Psoas muscle (tissue), 8 donors: ENCODE measurements around the gene SUCLG1. TPM values are rescaled to one million over a fixed set of nuclear protein-coding genes. Genes with fewer than 3 reads are reported as not detected.
A peak's percentile ranks its signal among the peaks of the same experiment; 100 is the strongest.

Experiments used
- ATAC-seq, 4 donors: fragments of 200-7000 bp; cut with Tn5 transposase; one replicate each; pipeline ENCODE4 v1.9.1; 2020; ENCODE audit warnings: moderate library complexity in 3 of 4, mild to moderate bottlenecking in 2 of 4
- DNase-seq, 2 donors: peaks; one replicate each; pipeline ENCODE4 v3.0.0-alpha.2; 2020
- H3K27ac ChIP-seq: fragments of 200-600 bp; one replicate; pipeline ENCODE4 v1.8.0; 2022
- H3K27me3 ChIP-seq, 3 donors: fragments of 200-600 bp in 1 of 3; one replicate each; pipeline versions ENCODE4 v1.6.1 to v1.8.0; 2013 to 2022; ENCODE audit warnings: low read length in 2 of 3, mild to moderate bottlenecking in 2 of 3, moderate library complexity in 1 of 3; ENCODE audit not compliant: insufficient read depth in 3 of 3
- H3K36me3 ChIP-seq, 2 donors: fragments of 200-600 bp in 1 of 2; one replicate each; pipeline versions ENCODE4 v1.6.1 to v1.8.0; 2013 to 2022; ENCODE audit warnings: low read depth in 1 of 2, mild to moderate bottlenecking in 1 of 2, moderate library complexity in 1 of 2; ENCODE audit not compliant: insufficient read depth in 1 of 2
- H3K4me1 ChIP-seq: fragments of 200-600 bp; one replicate; pipeline ENCODE4 v1.8.0; 2022
- H3K4me3 ChIP-seq: fragments of 200-600 bp; one replicate; pipeline ENCODE4 v1.8.0; 2022; ENCODE audit warnings: mild to moderate bottlenecking
- H3K9me3 ChIP-seq: fragments of 200-600 bp; one replicate; pipeline ENCODE4 v1.8.0; 2022
- CTCF ChIP-seq: fragments of 200-600 bp; IDR thresholded peaks from one replicate; pipeline ENCODE4 v1.8.0; 2022; ENCODE audit warnings: antibody characterized with exemption
- WGBS, 3 donors: extraction: QIAGEN DNeasy Blood & Tissue Kit; methylation state at CpG; one replicate each; pipeline versions ENCODE4 v1.1.6 to v1.1.7; 2013; 5-methylcytosine and 5-hydroxymethylcytosine counted together
- intact Hi-C, 2 donors: fragments of 100-400 bp; cut with DNase I; formaldehyde crosslinking; loops; one replicate each; pipeline versions ENCODE4 v1.11.0 to v1.14.2; 2022
- polyA plus RNA-seq, 3 donors: library from polyadenylated mRNA; stranded (reverse); fragments of 200-250 nt; gene quantifications; one replicate each; pipeline ENCODE4 v1.2.3, GENCODE V29; 2013
- total RNA-seq, 4 donors: library from RNA; stranded (reverse); fragmentation: NEBNext Ultra II Directional in 2 of 4; extraction: Animal tissue kit (Norgen Biotek cat#: 25700) in 2 of 4; gene quantifications; one replicate each; pipeline versions ENCODE4 v1.2.1 to v1.2.4, GENCODE V29; 2021 to 2023
- donor health status: healthy with polysubstance abuse.
- donor health status: DM: no; HTN: no; CAD: no; lungs with moderate emphysema.
- donor health status: Bipolar disorder and iron deficiency.
- donor health status: healthy.
- donor health status: DM: yes; HTN: yes; CAD: no.
- donor health status: DM: no; HTN: no; CAD: no.
- donor health status: DM: no; HTN: no; CAD: no.
- donor health status: DM: yes; HTN: yes; CAD: no.

SUCLG1 gene
- total and polyA plus RNA-seq, 7 donors = 112 to 184 (median 164) TPM

GRCh38 chr2:84454581-84454980, 4.5 kb downstream of the SUCLG1 start:
- TF ChIP-seq CTCF = no peak
- no peaks in the 10 kb centered on the region for H3K36me3 ChIP-seq
- H3K4me3 ChIP-seq = no peak overlapping the region
- no peak overlapping the region for H3K27ac ChIP-seq
- intact Hi-C loops = no loop called here
- no peaks in the 10 kb centered on the region for H3K27me3 ChIP-seq
- ATAC-seq = no peak
- DNase-seq = no peak
- no peaks in the 10 kb centered on the region for H3K9me3 ChIP-seq
- WGBS, 3 donors = 92 to 95% (median 94%) methylated on average over 2 of the region's 2 CpGs
- peaks cover 53% of the 10 kb centered on the region for H3K4me1 ChIP-seq

- peaks cover 0 to 19% of the 10 kb centered on the region in 2 donors for H3K36me3 ChIP-seq
These were observed 6.5 kb downstream of the SUCLG1 start for GRCh38 chr2:84452624-84453023.

GRCh38 chr2:84451579-84451978, 7.5 kb downstream of the SUCLG1 start:
- Histone ChIP-seq H3K27me3 (no peaks in the 10 kb centered on the region), H3K4me3 (no peak overlapping the region), H3K27ac (no peak overlapping the region), H3K9me3 (no peaks in the 10 kb centered on the region), H3K36me3 (peaks cover 0 to 29% of the 10 kb centered on the region in 2 donors), H3K4me1 (peaks cover 34% of the 10 kb centered on the region)
- 68 to 83% (median 71%) methylated on average over 2 of the region's 2 CpGs for WGBS, 3 donors
- no peak for ATAC-seq
- intact Hi-C loops = no loop called here
- TF ChIP-seq CTCF = no peak
- DNase-seq = no peak

More at GRCh38 chr2:84452624-84453023, 6.5 kb downstream of the SUCLG1 start:
- intact Hi-C loops = no loop called here
- WGBS, 3 donors = 82 to 86% (median 82%) methylated on average over 3 of the region's 3 CpGs
- Histone ChIP-seq H3K9me3 (no peaks in the 10 kb centered on the region), H3K4me3 (no peak overlapping the region), H3K27me3 (no peaks in the 10 kb centered on the region), H3K27ac (no peak overlapping the region), H3K4me1 (peaks cover 45% of the 10 kb centered on the region)
- ATAC-seq = no peak
- no peak for DNase-seq
- TF ChIP-seq CTCF = no peak

GRCh38 chr2:84450288-84451227, 8.5 kb downstream of the SUCLG1 start:
- ATAC-seq (peak in 3 of 4 donors; percentile 17 to 36 (median 33)), DNase-seq (no peak)
- 51 to 59% (median 56%) methylated on average over 2 of the region's 2 CpGs for WGBS, 3 donors
- Histone ChIP-seq H3K27me3 (no peaks in the 10 kb centered on the region), H3K4me1 (peaks cover 33% of the 10 kb centered on the region), H3K27ac (no peak overlapping the region), H3K4me3 (no peak overlapping the region), H3K36me3 (peaks cover 0 to 38% of the 10 kb centered on the region in 2 donors), H3K9me3 (no peaks in the 10 kb centered on the region)
- intact Hi-C loops = no loop called here
- TF ChIP-seq CTCF = no peak
